ENCODE measurements around the gene IMPDH2. TPM values are rescaled to one million over a fixed set of nuclear protein-coding genes. Genes with fewer than 3 reads are reported as not detected.

Gene IMPDH2
- total RNA-seq, 4 donors from 2014 or later = 178 to 229 (median 205) TPM

DNA sequence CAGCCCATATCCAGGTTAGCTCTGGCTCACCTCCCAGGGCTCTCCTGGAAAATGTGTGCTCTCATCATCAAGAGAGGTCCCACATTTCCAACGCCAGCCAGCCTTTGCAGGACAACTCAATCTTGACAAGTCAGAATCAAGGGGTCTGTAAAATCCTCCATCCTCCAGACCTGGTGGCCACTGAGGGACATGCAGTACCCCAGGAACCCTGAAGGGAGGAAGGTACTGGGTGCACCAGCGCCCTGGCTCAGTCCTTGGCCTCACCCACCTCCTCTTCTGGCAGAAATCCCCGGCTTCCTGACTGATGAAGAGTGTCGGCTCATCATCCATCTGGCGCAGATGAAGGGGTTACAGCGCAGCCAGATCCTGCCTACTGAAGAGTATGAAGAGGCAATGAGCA is 28.0 kb downstream of the IMPDH2 start:
- no peak for TF ChIP-seq CTCF (IDR thresholded peaks at IDR 0.05 in 4 of 5, conservative IDR thresholded peaks at IDR 0.05 in 1 of 5)
- no peak for TF ChIP-seq POLR2A (IDR thresholded peaks at IDR 0.05)
- no peak for ATAC-seq
- Histone ChIP-seq H3K36me3 (no peaks in the 10 kb centered on the region), H3K9me3 (no peaks in the 10 kb centered on the region), H3K4me1 (peaks cover 0 to 2% of the 10 kb centered on the region in 2 donors), H3K4me3 (no peak overlapping the region), H3K27ac (no peak overlapping the region), H3K27me3 (no peaks in the 10 kb centered on the region)
- DNase-seq = no peak
- intact Hi-C loops (cut with DNase I; ENCODE audit: low total_unique reads) = no loop called here
- in situ Hi-C loops (cut with MboI; ENCODE audit: low sequenced_read_pairs in 4 of 4) = no loop called here

DNA sequence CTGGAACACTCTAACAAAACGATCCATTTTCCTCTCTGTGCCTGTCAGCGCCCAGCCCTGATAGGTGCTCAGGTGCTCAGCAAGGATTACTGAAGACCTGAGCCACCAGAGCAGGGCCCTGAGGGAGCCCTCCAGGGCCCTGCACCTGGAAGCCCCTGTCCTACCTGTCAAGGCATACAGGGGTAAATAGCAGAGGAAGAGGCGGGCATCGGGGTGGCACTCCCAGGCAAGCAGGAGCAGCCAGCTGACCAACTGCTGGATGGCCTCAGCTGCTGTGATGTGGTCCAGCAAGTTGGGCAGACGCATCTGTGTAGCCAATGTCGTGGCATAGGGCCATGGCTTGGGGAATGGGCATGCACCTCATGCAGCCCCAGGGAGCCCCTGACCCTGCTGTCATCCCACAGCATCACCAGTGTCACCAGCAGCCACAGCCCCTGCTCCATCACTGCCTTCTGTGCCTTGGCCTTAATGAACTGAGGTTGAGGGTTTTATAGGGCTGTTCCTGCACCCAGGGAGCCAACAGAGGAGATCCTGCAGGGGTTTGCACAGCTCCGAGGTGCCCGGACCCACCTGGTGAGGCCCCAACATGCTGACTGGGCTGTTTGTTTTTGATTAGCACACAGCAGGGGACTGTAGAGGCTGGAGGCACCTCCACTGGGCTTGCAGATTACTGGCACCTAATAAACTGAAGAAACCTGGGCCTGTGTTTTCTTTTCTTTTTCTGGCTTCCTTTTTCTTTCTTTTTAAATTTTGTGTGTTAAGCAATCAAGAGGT is 29.9 kb downstream of the IMPDH2 start:
- Histone ChIP-seq H3K9me3 (no peaks in the 10 kb centered on the region), H3K27ac (no peak overlapping the region), H3K27me3 (no peaks in the 10 kb centered on the region), H3K36me3 (no peaks in the 10 kb centered on the region), H3K4me1 (no peaks in the 10 kb centered on the region), H3K4me3 (no peak overlapping the region)
- in situ Hi-C loops (cut with MboI; ENCODE audit: low sequenced_read_pairs in 4 of 4) (no loop called here), intact Hi-C loops (cut with DNase I; ENCODE audit: low total_unique reads) (no loop called here)
- TF ChIP-seq CTCF (IDR thresholded peaks at IDR 0.05 in 4 of 5, conservative IDR thresholded peaks at IDR 0.05 in 1 of 5) (no peak), POLR2A (IDR thresholded peaks at IDR 0.05) (no peak)
- no peak for DNase-seq
- ATAC-seq = no peak

DNA sequence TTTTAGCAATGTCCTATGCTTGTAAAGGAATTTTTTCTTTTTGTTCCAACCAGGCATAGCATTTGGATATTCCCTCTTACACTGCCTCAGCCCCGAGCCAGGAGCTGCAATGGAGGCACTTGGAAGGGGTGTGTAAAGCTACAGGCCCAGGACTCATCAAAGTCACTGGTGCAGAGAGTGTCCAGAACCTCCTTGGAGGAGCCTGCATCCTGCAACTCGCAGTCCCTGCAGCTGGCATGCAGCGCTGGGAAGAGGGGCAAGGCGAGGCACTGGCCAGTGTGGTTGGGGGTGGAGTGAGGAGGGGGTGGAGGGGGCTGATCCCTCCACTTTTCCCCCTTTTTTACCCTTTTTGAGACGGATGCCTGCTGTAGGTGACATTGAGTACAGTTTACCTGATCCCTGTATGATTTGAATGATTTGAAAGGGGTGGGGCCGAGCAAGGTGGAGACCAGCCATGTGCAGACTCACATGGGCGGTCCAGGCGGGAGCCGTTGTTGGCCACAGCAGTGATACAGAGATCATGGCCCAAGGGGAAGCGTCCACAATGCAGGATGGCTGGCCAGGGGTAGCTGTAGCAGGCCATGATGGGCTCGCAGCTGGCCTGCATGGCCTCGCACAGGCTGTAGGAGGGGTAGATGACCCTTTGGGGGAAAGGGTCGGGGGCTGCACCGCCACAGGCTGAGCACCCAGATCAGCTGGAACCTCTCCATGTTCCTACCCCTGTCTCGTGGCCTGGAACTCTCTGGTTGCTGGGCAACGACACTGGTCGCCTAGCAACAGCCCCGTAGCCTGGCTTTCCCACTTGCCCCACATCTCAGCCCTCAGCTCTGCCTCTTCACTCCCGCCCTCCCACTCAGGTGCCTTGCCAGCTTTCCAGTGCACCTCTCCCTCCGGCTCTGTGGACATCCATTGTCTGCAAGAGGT is 31.2 kb downstream of the IMPDH2 start:
- DNase-seq (no peak), ATAC-seq (no peak)
- no peak for TF ChIP-seq CTCF (IDR thresholded peaks at IDR 0.05 in 4 of 5, conservative IDR thresholded peaks at IDR 0.05 in 1 of 5)
- TF ChIP-seq POLR2A (IDR thresholded peaks at IDR 0.05) = no peak
- intact Hi-C loops (cut with DNase I; ENCODE audit: low total_unique reads) (no loop called here), in situ Hi-C loops (cut with MboI; ENCODE audit: low sequenced_read_pairs in 4 of 4) (no loop called here)
- Histone ChIP-seq H3K27ac (no peak overlapping the region), H3K4me1 (peaks cover 1 to 3% of the 10 kb centered on the region in 2 donors), H3K27me3 (no peaks in the 10 kb centered on the region), H3K9me3 (no peaks in the 10 kb centered on the region), H3K4me3 (no peak overlapping the region), H3K36me3 (no peaks in the 10 kb centered on the region)

GRCh38 chr3:48997102-48997635 is 32.0 kb downstream of the IMPDH2 start:
- no peaks in the 10 kb centered on the region for H3K27me3 ChIP-seq
- no peaks in the 10 kb centered on the region for H3K9me3 ChIP-seq
- H3K36me3 ChIP-seq = no peaks in the 10 kb centered on the region
- intact Hi-C loops (cut with DNase I; ENCODE audit: low total_unique reads) (no loop called here), in situ Hi-C loops (cut with MboI; ENCODE audit: low sequenced_read_pairs in 4 of 4) (no loop called here)
- H3K27ac ChIP-seq = no peak overlapping the region
- DNase-seq (no peak), ATAC-seq (no peak)
- TF ChIP-seq CTCF (IDR thresholded peaks at IDR 0.05 in 4 of 5, conservative IDR thresholded peaks at IDR 0.05 in 1 of 5) = no peak
- no peak for TF ChIP-seq POLR2A (IDR thresholded peaks at IDR 0.05)
- H3K4me1 ChIP-seq = peaks cover 9 to 12% of the 10 kb centered on the region in 2 donors
- no peak overlapping the region for H3K4me3 ChIP-seq

Data from gastrocnemius medialis (tissue), 4 donors.